CD14-positive monocyte (primary cell): ENCODE measurements around the gene RBFOX1. TPM values are rescaled to one million over a fixed set of nuclear protein-coding genes. Genes with fewer than 3 reads are reported as not detected.

ENCODE experiments used
- DNase-seq, 3 donors: peaks; one replicate each; pipeline ENCODE4 v3.0.0-alpha.2; 2011 to 2022
- H2AFZ ChIP-seq: 2 replicates; pipeline ENCODE4 v1.6.0; 2012; ENCODE audit warnings: mild to moderate bottlenecking, low read depth, low read length, inconsistent platforms; ENCODE audit not compliant: insufficient read depth, poor library complexity, severe bottlenecking
- H3K27ac ChIP-seq, 2 donors: 1 replicate in 1 of 2; 2 replicates in 1 of 2; pipeline ENCODE4 v1.5.1; 2012 to 2013; ENCODE audit warnings: low read length in 2 of 2, control low read depth in 1 of 2, inconsistent platforms in 1 of 2, low read depth in 1 of 2, mild to moderate bottlenecking in 1 of 2
- H3K27me3 ChIP-seq, 2 donors: one replicate each; pipeline versions ENCODE4 v1.6.0 to v1.6.1; 2011 to 2013; ENCODE audit warnings: low read length in 2 of 2; ENCODE audit not compliant: control insufficient read depth in 2 of 2, insufficient read depth in 2 of 2
- H3K36me3 ChIP-seq, 2 donors: replicated peaks in 1 of 2; 1 replicate in 1 of 2; 2 replicates in 1 of 2; pipeline versions ENCODE4 v1.5.1 to v1.6.1; 2012 to 2013; ENCODE audit warnings: low read length in 2 of 2, control low read depth in 1 of 2, inconsistent platforms in 1 of 2, mild to moderate bottlenecking in 1 of 2; ENCODE audit not compliant: insufficient read depth in 2 of 2, control insufficient read depth in 1 of 2
- H3K4me1 ChIP-seq, 2 donors: 1 replicate in 1 of 2; 2 replicates in 1 of 2; pipeline versions ENCODE4 v1.5.1 to v1.6.1; 2012 to 2013; ENCODE audit warnings: low read length in 2 of 2, control low read depth in 1 of 2, inconsistent platforms in 1 of 2, mild to moderate bottlenecking in 1 of 2, moderate library complexity in 1 of 2; ENCODE audit not compliant: insufficient read depth in 2 of 2, control insufficient read depth in 1 of 2
- H3K4me2 ChIP-seq: replicated peaks from 2 replicates; pipeline ENCODE3; 2012; ENCODE audit warnings: low read length, moderate library complexity, mild to moderate bottlenecking; ENCODE audit not compliant: poor library complexity, severe bottlenecking; ENCODE audit errors: extremely low read depth
- H3K4me3 ChIP-seq, 3 experiments: fragments of 200-600 bp in 1 of 3; sonication (generic) in 1 of 3; replicated peaks in 1 of 3; 1 replicate in 2 of 3; 2 replicates in 1 of 3; pipeline ENCODE4 v1.5.1; 2011 to 2013; ENCODE audit warnings: low read length in 3 of 3, mild to moderate bottlenecking in 3 of 3, control low read depth in 2 of 3, low read depth in 2 of 3, inconsistent platforms in 1 of 3, moderate library complexity in 1 of 3
- H3K79me2 ChIP-seq: 2 replicates; pipeline ENCODE4 v1.6.0; 2012; ENCODE audit warnings: mild to moderate bottlenecking, control low read depth, inconsistent platforms, low read length, moderate library complexity; ENCODE audit not compliant: insufficient read depth
- H3K9ac ChIP-seq: 2 replicates; pipeline ENCODE4 v1.6.0; 2017; ENCODE audit warnings: low read length, mild to moderate bottlenecking; ENCODE audit not compliant: insufficient read depth, poor library complexity, severe bottlenecking
- H3K9me3 ChIP-seq, 2 donors: replicated peaks in 1 of 2; 1 replicate in 1 of 2; 2 replicates in 1 of 2; pipeline versions ENCODE4 v1.5.1 to v1.6.1; 2012 to 2013; ENCODE audit warnings: low read length in 2 of 2, control low read depth in 1 of 2; ENCODE audit not compliant: control insufficient read depth in 1 of 2, insufficient read depth in 1 of 2
- H4K20me1 ChIP-seq: 2 replicates; pipeline ENCODE4 v1.6.0; 2012; ENCODE audit warnings: mild to moderate bottlenecking, low read length, control low read depth, moderate library complexity; ENCODE audit not compliant: insufficient read depth
- H3K27ac Mint-ChIP-seq, 7 donors: one replicate each; pipeline ENCODE4 v1.8.0; 2020; ENCODE audit warnings: mild to moderate bottlenecking in 7 of 7, mixed read lengths in 7 of 7, moderate library complexity in 6 of 7, inconsistent platforms in 2 of 7
- H3K27me3 Mint-ChIP-seq, 3 donors: one replicate each; pipeline ENCODE4 v1.8.0; 2021 to 2022; ENCODE audit warnings: low read depth in 3 of 3, mild to moderate bottlenecking in 3 of 3, mixed read lengths in 3 of 3, moderate library complexity in 3 of 3, inconsistent platforms in 1 of 3
- H3K36me3 Mint-ChIP-seq, 2 donors: one replicate each; pipeline ENCODE4 v1.8.0; 2020; ENCODE audit warnings: mixed read lengths in 2 of 2, inconsistent platforms in 1 of 2, mild to moderate bottlenecking in 1 of 2
- H3K4me1 Mint-ChIP-seq: one replicate; pipeline ENCODE4 v1.8.0; 2020; ENCODE audit warnings: mild to moderate bottlenecking, mixed read lengths
- H3K4me3 Mint-ChIP-seq, 2 donors: one replicate each; pipeline ENCODE4 v1.8.0; 2020; ENCODE audit warnings: mild to moderate bottlenecking in 2 of 2, mixed read lengths in 2 of 2, moderate library complexity in 1 of 2
- H3K9me3 Mint-ChIP-seq, 7 donors: one replicate each; pipeline ENCODE4 v1.8.0; 2020 to 2022; ENCODE audit warnings: mixed read lengths in 7 of 7, mild to moderate bottlenecking in 6 of 7, moderate library complexity in 6 of 7, inconsistent platforms in 2 of 7
- CTCF ChIP-seq: fragments of 200-600 bp; IDR thresholded peaks from one replicate; pipeline ENCODE4 v1.8.0; 2022; ENCODE audit warnings: antibody characterized with exemption, mild to moderate bottlenecking
- WGBS: methylation state at CpG from one replicate; pipeline ENCODE4 v1.1.5; 2013; ENCODE audit warnings: missing lambda C conversion rate; ENCODE audit not compliant: insufficient coverage; 5-methylcytosine and 5-hydroxymethylcytosine counted together
- intact Hi-C, 2 donors: fragments of 100-400 bp; cut with micrococcal nuclease; formaldehyde crosslinking; loops; one replicate each; pipeline versions ENCODE4 v1.15.0 to v1.15.1; 2023
- polyA plus RNA-seq, 3 donors: library from polyadenylated mRNA; depleted of rRNA in 1 of 3; unstranded in 2 of 3; stranded (reverse) in 1 of 3; fragments of 300-500 nt in 2 of 3; fragments of >200 nt in 1 of 3; fragmentation: Illumina TruSeq in 2 of 3; gene quantifications; 1 replicate in 2 of 3; 2 replicates in 1 of 3; pipeline ENCODE4 v1.2.3, GENCODE V29; 2012 to 2021

The RBFOX1 gene
- polyA plus RNA-seq, 3 donors, result not detected

DNA sequence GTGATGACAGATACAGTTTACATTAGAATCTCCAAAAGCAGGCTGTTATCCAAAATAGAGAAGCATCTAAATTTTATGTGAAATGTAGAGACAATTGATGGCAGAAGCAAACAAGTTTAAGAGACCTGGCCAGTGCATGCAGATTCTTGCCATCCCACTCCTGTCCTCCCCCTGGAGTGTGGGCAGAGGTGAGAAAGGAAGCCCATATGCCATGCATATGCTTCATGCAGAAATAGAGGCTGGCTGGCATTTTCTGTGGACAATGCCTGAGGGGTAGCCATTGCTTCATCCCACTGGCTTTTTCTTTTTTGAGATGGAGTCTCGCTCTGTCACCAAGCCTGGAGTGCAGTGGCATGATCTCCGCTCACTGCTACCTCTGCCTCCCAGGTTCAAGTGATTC lies 382.1 kb downstream of the RBFOX1 start:
- Histone ChIP-seq H3K36me3 (no peaks in the 10 kb centered on the region), H3K79me2 (no peaks in the 10 kb centered on the region), H2AFZ (no peak overlapping the region), H3K27ac (no peak overlapping the region), H3K4me1 (no peaks in the 10 kb centered on the region), H3K9me3 (no peaks in the 10 kb centered on the region), H3K9ac (no peak overlapping the region), H4K20me1 (no peaks in the 10 kb centered on the region), H3K27me3 (no peaks in the 10 kb centered on the region), H3K4me3 (no peak overlapping the region), H3K4me2 (no peak overlapping the region)
- 100% methylated on average over 1 of the region's 2 CpGs for WGBS
- Mint-ChIP-seq H3K36me3 (no peaks in the 10 kb centered on the region), H3K9me3 (peaks cover 0 to 4% (median 0%) of the 10 kb centered on the region in 7 donors), H3K4me1 (no peaks in the 10 kb centered on the region), H3K27ac (no peak overlapping the region), H3K4me3 (no peak overlapping the region), H3K27me3 (peaks cover 0 to 1% (median 0%) of the 10 kb centered on the region in 3 donors)
- no peak for DNase-seq
- no peak for TF ChIP-seq CTCF
- intact Hi-C loops, result no loop called here

DNA sequence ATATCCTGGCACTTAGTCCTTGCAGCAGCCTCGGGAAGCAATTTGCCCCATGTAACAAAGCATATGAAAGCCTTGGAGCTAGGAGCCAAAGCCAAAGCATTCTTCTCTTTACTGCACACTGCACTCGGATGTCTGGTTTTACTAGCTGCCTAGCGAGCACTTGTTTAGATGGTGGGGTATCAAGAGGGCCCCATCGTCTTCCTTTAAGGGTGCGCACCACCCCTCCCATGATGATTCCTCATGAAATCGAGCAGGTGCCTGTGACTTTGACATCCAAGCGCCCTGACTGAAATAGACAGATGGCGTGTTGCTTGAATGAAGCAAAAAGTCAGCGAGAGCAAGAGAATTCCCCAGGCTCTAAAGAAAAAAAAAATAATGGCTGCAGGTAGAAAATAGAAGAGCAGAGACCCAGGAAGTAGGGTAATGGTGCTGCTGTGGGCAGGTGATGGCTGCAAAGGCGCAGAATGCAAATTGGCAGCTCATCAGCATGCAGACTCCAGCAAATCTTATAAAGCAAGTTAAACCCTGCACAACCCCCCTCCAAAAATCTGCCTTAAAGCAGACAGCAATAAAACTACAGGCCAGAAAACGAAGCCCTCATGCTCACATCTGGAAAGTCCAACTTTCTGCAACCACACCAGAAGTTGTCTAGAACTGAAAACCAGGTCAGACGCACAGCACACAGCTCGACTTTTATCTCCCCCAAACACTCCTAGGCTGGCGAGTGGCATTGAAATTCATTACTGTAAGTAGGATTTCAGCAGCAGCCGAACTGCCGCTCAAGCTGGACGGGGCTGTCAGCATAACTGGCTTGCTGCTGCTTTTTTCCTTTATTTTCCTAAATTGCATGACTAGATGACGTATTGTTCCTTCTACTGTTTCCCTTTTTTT lies 384.3 kb downstream of the RBFOX1 start:
- H3K27me3 Mint-ChIP-seq, result peaks cover 0 to 1% (median 0%) of the 10 kb centered on the region in 3 donors

More for the DNA sequence above, 384.3 kb downstream of the RBFOX1 start:
- no peak overlapping the region for H3K27ac ChIP-seq
- H2AFZ ChIP-seq, result no peak overlapping the region
- H3K36me3 Mint-ChIP-seq, result no peaks in the 10 kb centered on the region
- H3K27me3 ChIP-seq, result no peaks in the 10 kb centered on the region
- H3K4me3 ChIP-seq, result no peak overlapping the region
- H3K79me2 ChIP-seq, result no peaks in the 10 kb centered on the region
- no peak overlapping the region for H3K4me3 Mint-ChIP-seq
- no peaks in the 10 kb centered on the region for H3K36me3 ChIP-seq
- no peaks in the 10 kb centered on the region for H3K9me3 ChIP-seq
- intact Hi-C loops, result no loop called here
- H3K4me1 Mint-ChIP-seq, result no peaks in the 10 kb centered on the region
- WGBS, result 74% methylated on average over 5 of the region's 18 CpGs
- H3K4me1 ChIP-seq, result no peaks in the 10 kb centered on the region
- H3K4me2 ChIP-seq, result no peak overlapping the region
- H3K9me3 Mint-ChIP-seq, result peaks cover 0 to 4% (median 0%) of the 10 kb centered on the region in 7 donors
- DNase-seq, result no peak
- H3K27ac Mint-ChIP-seq, result no peak overlapping the region
- no peak overlapping the region for H3K9ac ChIP-seq
- no peaks in the 10 kb centered on the region for H4K20me1 ChIP-seq
- no peak for TF ChIP-seq CTCF
